A549 (cell line): Measurements from ENCODE around the gene GPSM1. TPM values are rescaled to one million over a fixed set of nuclear protein-coding genes. Genes with fewer than 3 reads are reported as not detected.

ENCODE experiments used
- ATAC-seq, 2 experiments: fragments of 200-7000 bp in 1 of 2; fragments of >200 bp in 1 of 2; cut with Nextera tagmentation in 1 of 2; cut with Tn5 transposase in 1 of 2; 3 replicates each; pipeline versions ENCODE4 v1.8.0 to v1.9.1; 2018 to 2020; ENCODE audit warnings: mild to moderate bottlenecking in 1 of 2, moderate library complexity in 1 of 2
- CTCF ChIA-PET: fragments of 300-600 bp; sonication (Branson Sonifier 250); formaldehyde crosslinking; extraction: SDS; loops from one replicate; lab custom pipeline; 2021; ENCODE audit warnings: antibody characterized with exemption, inconsistent platforms; lab: Yijun Ruan, JAX
- POLR2A ChIA-PET: fragments of 350-600 bp; formaldehyde crosslinking; extraction: SDS; loops from one replicate; lab custom pipeline; 2021; ENCODE audit warnings: antibody characterized with exemption, inconsistent platforms; lab: Yijun Ruan, JAX
- DNase-seq, 2 experiments: peaks; one replicate each; pipeline versions ENCODE4 v3.0.0 to v3.0.0-alpha.2; 2011 to 2016; ENCODE audit warnings: low read depth in 1 of 2, low spot score in 1 of 2
- FAIRE-seq: peaks from 2 replicates; lab custom pipeline; 2011; peaks lifted over from hg19 to GRCh38; lab: Jason Lieb, UNC
- H3K27ac ChIP-seq, 2 experiments: fragments of >200 bp; sonication (Bioruptor Twin); formaldehyde crosslinking; 3 replicates each; pipeline ENCODE4 v1.5.1; 2016 to 2017
- H3K4me1 ChIP-seq: fragments of >200 bp; sonication (Bioruptor Twin); formaldehyde crosslinking; 3 replicates; pipeline ENCODE4 v1.6.1; 2016
- H3K4me2 ChIP-seq: fragments of >200 bp; sonication (Bioruptor Twin); formaldehyde crosslinking; 3 replicates; pipeline ENCODE4 v1.6.1; 2016
- H3K4me3 ChIP-seq: fragments of >200 bp; sonication (Bioruptor Twin); formaldehyde crosslinking; 3 replicates; pipeline ENCODE4 v1.5.1; 2016
- H3K9me3 ChIP-seq: fragments of >200 bp; sonication (Bioruptor Twin); formaldehyde crosslinking; 3 replicates; pipeline ENCODE4 v1.6.1; 2016
- CBX2 ChIP-seq: fragments of 200-600 bp; sonication (generic); IDR thresholded peaks from 2 replicates; pipeline ENCODE4 v1.6.1; 2016; ENCODE audit warnings: low read depth, mild to moderate bottlenecking, borderline replicate concordance
- CHD2 ChIP-seq: fragments of 150-350 bp; IDR thresholded peaks from 2 replicates; pipeline ENCODE4 v1.6.1; 2014; ENCODE audit warnings: low read length; ENCODE audit not compliant: partially characterized antibody
- CHD4 ChIP-seq: fragments of 200-600 bp; sonication (generic); IDR thresholded peaks from 2 replicates; pipeline ENCODE4 v1.6.1; 2016; ENCODE audit warnings: antibody characterized with exemption, mild to moderate bottlenecking, borderline replicate concordance
- EHMT2 ChIP-seq: fragments of 200-600 bp; sonication (generic); IDR thresholded peaks from 2 replicates; pipeline ENCODE4 v1.6.1; 2016; ENCODE audit warnings: antibody characterized with exemption, low read depth, mild to moderate bottlenecking, moderate library complexity
- ESRRA ChIP-seq: fragments of 150-350 bp; IDR thresholded peaks from 2 replicates; pipeline ENCODE4 v1.6.1; 2014; ENCODE audit warnings: mild to moderate bottlenecking, low read length, borderline replicate concordance
- FOSB ChIP-seq: fragments of 250-450 bp; sonication (Bioruptor Pico); IDR thresholded peaks from 2 replicates; pipeline ENCODE4 v1.5.0; 2020; ENCODE audit warnings: mild to moderate bottlenecking, moderate library complexity
- HOXB13 ChIP-seq: fragments of 250-450 bp; sonication (Bioruptor Pico); IDR thresholded peaks from 2 replicates; pipeline ENCODE4 v1.5.0; 2020; ENCODE audit warnings: low read depth, mild to moderate bottlenecking, moderate library complexity
- HOXB5 ChIP-seq: fragments of 250-450 bp; sonication (Bioruptor Pico); IDR thresholded peaks from 2 replicates; pipeline ENCODE4 v1.5.0; 2020; ENCODE audit warnings: mild to moderate bottlenecking, moderate library complexity
- JUN ChIP-seq, 2 experiments: fragments of >200 bp; sonication (Bioruptor Twin); formaldehyde crosslinking; IDR thresholded peaks; 2 replicates in 1 of 2; 3 replicates in 1 of 2; pipeline ENCODE4 v1.6.1; 2016 to 2017
- MAFK ChIP-seq: fragments of 450-650 bp; IDR thresholded peaks from 2 replicates; pipeline ENCODE4 v1.6.1; 2014; ENCODE audit not compliant: partially characterized antibody
- MYC ChIP-seq: IDR thresholded peaks from 2 replicates; pipeline ENCODE4 v1.6.1; 2012; ENCODE audit warnings: mild to moderate bottlenecking, inconsistent platforms, low read length, improper control_type of control experiment, borderline replicate concordance
- NFE2L2 ChIP-seq: fragments of 150-350 bp; conservative IDR thresholded peaks from 2 replicates; pipeline ENCODE4 v1.6.1; 2014; ENCODE audit warnings: low read length
- NR3C1 ChIP-seq: fragments of >200 bp; sonication (Bioruptor Twin); formaldehyde crosslinking; IDR thresholded peaks from 3 replicates; pipeline ENCODE4 v1.6.1; 2017
- PHF8 ChIP-seq: fragments of 200-600 bp; sonication (generic); IDR thresholded peaks from 2 replicates; pipeline ENCODE4 v1.6.1; 2016; ENCODE audit warnings: low read depth, mild to moderate bottlenecking, antibody characterized with exemption, moderate library complexity, borderline replicate concordance
- POLR2A ChIP-seq: IDR thresholded peaks from 2 replicates; pipeline ENCODE4 v1.6.1; 2012; ENCODE audit warnings: mild to moderate bottlenecking, low read length
- POLR2AphosphoS2 ChIP-seq: conservative IDR thresholded peaks from 2 replicates; pipeline ENCODE4 v1.6.1; 2012; ENCODE audit warnings: low read length, improper control_type of control experiment, inconsistent platforms
- RARB ChIP-seq: fragments of 250-450 bp; sonication (Bioruptor Pico); IDR thresholded peaks from 2 replicates; pipeline ENCODE4 v1.8.0; 2021; ENCODE audit warnings: mild to moderate bottlenecking, moderate library complexity
- RFX5 ChIP-seq: fragments of 450-650 bp; IDR thresholded peaks from 2 replicates; pipeline ENCODE4 v1.7.1; 2014; ENCODE audit warnings: antibody characterized with exemption, mild to moderate bottlenecking, moderate library complexity
- RNF2 ChIP-seq: fragments of 200-600 bp; sonication (generic); IDR thresholded peaks from 2 replicates; pipeline ENCODE4 v1.6.1; 2016; ENCODE audit warnings: low read depth, mild to moderate bottlenecking, antibody characterized with exemption, moderate library complexity, borderline replicate concordance
- ZSCAN20 ChIP-seq: fragments of 250-450 bp; sonication (Bioruptor Pico); IDR thresholded peaks from 2 replicates; pipeline ENCODE4 v1.8.0; 2022; ENCODE audit warnings: mild to moderate bottlenecking, moderate library complexity
- WGBS: methylation state at CpG from one replicate; pipeline ENCODE4 v1.1.6; 2017; ENCODE audit errors: missing lambda C conversion rate; 5-methylcytosine and 5-hydroxymethylcytosine counted together
- polyA plus RNA-seq, 4 experiments: library from polyadenylated mRNA; depleted of rRNA in 3 of 4; stranded (reverse); fragments of >200 nt; fragmentation: RNase III in 1 of 4; extraction: RNeasy Plus Mini Kit Qiagen cat#74134 plus additional on column Dnase treatment in 1 of 4; gene quantifications; 2 replicates in 3 of 4; 3 replicates in 1 of 4; pipeline ENCODE4 v1.2.3, GENCODE V29; 2011 to 2017
- TF ChIP-seq, protein P1 (sequence below): fragments of 200-600 bp; sonication (generic); IDR thresholded peaks from 2 replicates; pipeline ENCODE4 v1.6.1; 2016; ENCODE audit warnings: antibody characterized with exemption, mild to moderate bottlenecking, moderate library complexity
- TF ChIP-seq, protein P2 (sequence below): fragments of 150-350 bp; IDR thresholded peaks from 2 replicates; pipeline ENCODE4 v1.6.1; 2014; ENCODE audit warnings: low read depth, mild to moderate bottlenecking, low read length
- TF ChIP-seq, protein P3 (sequence below): fragments of 250-450 bp; sonication (Bioruptor Pico); IDR thresholded peaks from 2 replicates; pipeline ENCODE4 v1.5.0; 2020; ENCODE audit warnings: low read depth, mild to moderate bottlenecking, moderate library complexity
- TF ChIP-seq, protein P4 (sequence below): fragments of >200 bp; sonication (Bioruptor Twin); formaldehyde crosslinking; IDR thresholded peaks from 3 replicates; pipeline ENCODE4 v1.5.1; 2016

Gene GPSM1
- polyA plus RNA-seq, 2 of the 4 experiments (the other 2 are of a cell fraction) = 2.1 to 8.8 TPM

GRCh38 chr9:136346927-136347465, 19.7 kb downstream of the GPSM1 start:
- no peak overlapping the region for H3K4me2 ChIP-seq
- H3K4me3 ChIP-seq = no peak overlapping the region
- H3K9me3 ChIP-seq = no peaks in the 10 kb centered on the region
- no peak overlapping the region for H3K27ac ChIP-seq
- POLR2A ChIA-PET = interaction anchor here (2.5 kb wide), 1 partner anchor 16 kb away, joined by 25 read pairs; the partner anchor contains the start of gene DNLZ
- TF ChIP-seq MAFK (no peak), EHMT2 (no peak), RNF2 (no peak), NR3C1 (no peak), FOSB (CRISPR knock-in tag) (no peak), HOXB13 (no peak), RARB (CRISPR knock-in tag) (no peak), MYC (no peak)
- H3K4me1 ChIP-seq = peaks cover 8% of the 10 kb centered on the region; the same call in 2 of the 3 replicates
- CTCF ChIA-PET = interaction anchor here (1.3 to 3.6 kb wide), 7 partner anchors 10 to 68 kb away, joined by 3 to 19 read pairs (median 10); no protein-coding TSS in a partner anchor
- DNase-seq (no peak), ATAC-seq (no peak), FAIRE-seq (no peak)
- WGBS = 92% methylated on average over 12 of the region's 20 CpGs

- no peaks in the 10 kb centered on the region for H3K9me3 ChIP-seq
- H3K27ac ChIP-seq = no peak overlapping the region
- TF ChIP-seq, protein P1, sequence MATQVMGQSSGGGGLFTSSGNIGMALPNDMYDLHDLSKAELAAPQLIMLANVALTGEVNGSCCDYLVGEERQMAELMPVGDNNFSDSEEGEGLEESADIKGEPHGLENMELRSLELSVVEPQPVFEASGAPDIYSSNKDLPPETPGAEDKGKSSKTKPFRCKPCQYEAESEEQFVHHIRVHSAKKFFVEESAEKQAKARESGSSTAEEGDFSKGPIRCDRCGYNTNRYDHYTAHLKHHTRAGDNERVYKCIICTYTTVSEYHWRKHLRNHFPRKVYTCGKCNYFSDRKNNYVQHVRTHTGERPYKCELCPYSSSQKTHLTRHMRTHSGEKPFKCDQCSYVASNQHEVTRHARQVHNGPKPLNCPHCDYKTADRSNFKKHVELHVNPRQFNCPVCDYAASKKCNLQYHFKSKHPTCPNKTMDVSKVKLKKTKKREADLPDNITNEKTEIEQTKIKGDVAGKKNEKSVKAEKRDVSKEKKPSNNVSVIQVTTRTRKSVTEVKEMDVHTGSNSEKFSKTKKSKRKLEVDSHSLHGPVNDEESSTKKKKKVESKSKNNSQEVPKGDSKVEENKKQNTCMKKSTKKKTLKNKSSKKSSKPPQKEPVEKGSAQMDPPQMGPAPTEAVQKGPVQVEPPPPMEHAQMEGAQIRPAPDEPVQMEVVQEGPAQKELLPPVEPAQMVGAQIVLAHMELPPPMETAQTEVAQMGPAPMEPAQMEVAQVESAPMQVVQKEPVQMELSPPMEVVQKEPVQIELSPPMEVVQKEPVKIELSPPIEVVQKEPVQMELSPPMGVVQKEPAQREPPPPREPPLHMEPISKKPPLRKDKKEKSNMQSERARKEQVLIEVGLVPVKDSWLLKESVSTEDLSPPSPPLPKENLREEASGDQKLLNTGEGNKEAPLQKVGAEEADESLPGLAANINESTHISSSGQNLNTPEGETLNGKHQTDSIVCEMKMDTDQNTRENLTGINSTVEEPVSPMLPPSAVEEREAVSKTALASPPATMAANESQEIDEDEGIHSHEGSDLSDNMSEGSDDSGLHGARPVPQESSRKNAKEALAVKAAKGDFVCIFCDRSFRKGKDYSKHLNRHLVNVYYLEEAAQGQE = no peak
- TF ChIP-seq MAFK (no peak), CHD4 (no peak), ZSCAN20 (no peak), POLR2AphosphoS2 (no peak), POLR2A (no peak), HOXB13 (no peak), ESRRA (no peak), NFE2L2 (no peak), CHD2 (no peak), CBX2 (no peak), RFX5 (no peak), HOXB5 (CRISPR knock-in tag) (no peak), PHF8 (no peak), JUN (IDR thresholded peaks at IDR 0.05) (no peak)
- TF ChIP-seq, protein P2, sequence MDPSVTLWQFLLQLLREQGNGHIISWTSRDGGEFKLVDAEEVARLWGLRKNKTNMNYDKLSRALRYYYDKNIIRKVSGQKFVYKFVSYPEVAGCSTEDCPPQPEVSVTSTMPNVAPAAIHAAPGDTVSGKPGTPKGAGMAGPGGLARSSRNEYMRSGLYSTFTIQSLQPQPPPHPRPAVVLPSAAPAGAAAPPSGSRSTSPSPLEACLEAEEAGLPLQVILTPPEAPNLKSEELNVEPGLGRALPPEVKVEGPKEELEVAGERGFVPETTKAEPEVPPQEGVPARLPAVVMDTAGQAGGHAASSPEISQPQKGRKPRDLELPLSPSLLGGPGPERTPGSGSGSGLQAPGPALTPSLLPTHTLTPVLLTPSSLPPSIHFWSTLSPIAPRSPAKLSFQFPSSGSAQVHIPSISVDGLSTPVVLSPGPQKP = no peak
- TF ChIP-seq, protein P3, sequence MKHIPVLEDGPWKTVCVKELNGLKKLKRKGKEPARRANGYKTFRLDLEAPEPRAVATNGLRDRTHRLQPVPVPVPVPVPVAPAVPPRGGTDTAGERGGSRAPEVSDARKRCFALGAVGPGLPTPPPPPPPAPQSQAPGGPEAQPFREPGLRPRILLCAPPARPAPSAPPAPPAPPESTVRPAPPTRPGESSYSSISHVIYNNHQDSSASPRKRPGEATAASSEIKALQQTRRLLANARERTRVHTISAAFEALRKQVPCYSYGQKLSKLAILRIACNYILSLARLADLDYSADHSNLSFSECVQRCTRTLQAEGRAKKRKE = no peak
- TF ChIP-seq, protein P4, sequence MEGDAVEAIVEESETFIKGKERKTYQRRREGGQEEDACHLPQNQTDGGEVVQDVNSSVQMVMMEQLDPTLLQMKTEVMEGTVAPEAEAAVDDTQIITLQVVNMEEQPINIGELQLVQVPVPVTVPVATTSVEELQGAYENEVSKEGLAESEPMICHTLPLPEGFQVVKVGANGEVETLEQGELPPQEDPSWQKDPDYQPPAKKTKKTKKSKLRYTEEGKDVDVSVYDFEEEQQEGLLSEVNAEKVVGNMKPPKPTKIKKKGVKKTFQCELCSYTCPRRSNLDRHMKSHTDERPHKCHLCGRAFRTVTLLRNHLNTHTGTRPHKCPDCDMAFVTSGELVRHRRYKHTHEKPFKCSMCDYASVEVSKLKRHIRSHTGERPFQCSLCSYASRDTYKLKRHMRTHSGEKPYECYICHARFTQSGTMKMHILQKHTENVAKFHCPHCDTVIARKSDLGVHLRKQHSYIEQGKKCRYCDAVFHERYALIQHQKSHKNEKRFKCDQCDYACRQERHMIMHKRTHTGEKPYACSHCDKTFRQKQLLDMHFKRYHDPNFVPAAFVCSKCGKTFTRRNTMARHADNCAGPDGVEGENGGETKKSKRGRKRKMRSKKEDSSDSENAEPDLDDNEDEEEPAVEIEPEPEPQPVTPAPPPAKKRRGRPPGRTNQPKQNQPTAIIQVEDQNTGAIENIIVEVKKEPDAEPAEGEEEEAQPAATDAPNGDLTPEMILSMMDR = no peak
- peaks cover 8% of the 10 kb centered on the region; the same call in 2 of the 3 replicates for H3K4me1 ChIP-seq
- ChIA-PET POLR2A (interaction anchor here (2.5 kb wide), 1 partner anchor 16 kb away, joined by 25 read pairs; the partner anchor contains the start of gene DNLZ), CTCF (interaction anchor here (0.9 to 3.6 kb wide), 7 partner anchors 8 to 64 kb away, joined by 3 to 19 read pairs (median 7); no protein-coding TSS in a partner anchor)
- no peak for ATAC-seq
- no peak overlapping the region for H3K4me2 ChIP-seq
- FAIRE-seq = no peak
- no peak overlapping the region for H3K4me3 ChIP-seq
- 87% methylated on average over 26 of the region's 34 CpGs for WGBS
- no peak for DNase-seq
These were observed 20.3 kb downstream of the GPSM1 start for GRCh38 chr9:136347472-136348256.
